Stimulated activated effector memory CD8-positive, alpha-beta T cell treated with anti-CD3 and anti-CD28 coated beads, Interleukin-12 subunit alpha, Interleukin-12 subunit beta, amount 100 ng/mL, for 72 hours (primary cell): Measurements from ENCODE around the gene BCL7A.
A peak's percentile ranks its signal among the peaks of the same experiment; 100 is the strongest.
"Not testable (repeated sequence)": the region's sequence is repeated elsewhere in the genome, so short reads cannot be mapped to it uniquely, and the experiment has no call there.

Experiments
- ATAC-seq: fragments of 150-1000 bp; cut with Tn5 transposase; 2 replicates; pipeline ENCODE4 v1.10.0; 2021
- DNase-seq, 2 donors: peaks; one replicate each; pipeline ENCODE4 v3.0.0; 2021 to 2022; ENCODE audit warnings: low spot score in 2 of 2
- H3K27ac Mint-ChIP-seq: one replicate; pipeline ENCODE4 v1.8.0; 2022; ENCODE audit warnings: mild to moderate bottlenecking, mixed read lengths
- H3K36me3 Mint-ChIP-seq: one replicate; pipeline ENCODE4 v1.8.0; 2022; ENCODE audit warnings: mild to moderate bottlenecking, mixed read lengths
- H3K4me1 Mint-ChIP-seq: one replicate; pipeline ENCODE4 v1.8.0; 2022; ENCODE audit warnings: mixed read lengths
- H3K4me3 Mint-ChIP-seq: one replicate; pipeline ENCODE4 v1.8.0; 2022; ENCODE audit warnings: mild to moderate bottlenecking, mixed read lengths
- H3K9me3 Mint-ChIP-seq: one replicate; pipeline ENCODE4 v1.8.0; 2022; ENCODE audit warnings: mixed read lengths

Gene BCL7A

DNA sequence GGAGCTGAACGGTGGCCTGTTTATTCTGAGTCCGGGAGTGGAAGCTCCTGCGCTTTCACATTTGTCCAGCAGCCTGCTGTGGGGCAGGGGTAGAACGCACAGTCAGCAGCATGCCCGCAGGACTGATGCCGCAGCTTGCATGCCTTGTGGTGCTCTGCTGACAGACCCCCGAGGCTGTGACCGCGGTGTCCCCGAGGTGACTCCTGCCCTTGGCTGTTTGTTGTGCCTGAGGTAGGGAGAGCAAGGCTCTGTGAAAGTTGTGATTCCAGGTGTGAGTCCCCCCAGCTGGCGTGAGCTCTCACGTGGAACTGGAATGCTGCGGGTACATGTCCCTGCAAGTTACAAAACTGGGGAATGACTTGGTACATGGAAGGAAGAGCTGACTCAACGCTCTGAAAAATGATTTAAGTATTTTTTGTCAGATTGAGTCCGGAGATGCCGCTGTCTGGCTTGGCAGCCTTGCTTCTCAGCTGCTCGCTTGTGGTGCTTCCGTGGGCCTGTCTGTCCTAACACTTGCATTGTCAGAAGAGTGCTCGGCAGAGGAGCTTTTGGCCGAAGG lies 75.0 kb downstream of the BCL7A start:
- H3K36me3 Mint-ChIP-seq, result peaks cover 4% of the 10 kb centered on the region
- no peak for ATAC-seq
- no peak for DNase-seq
- H3K4me1 Mint-ChIP-seq, result peaks cover 40% of the 10 kb centered on the region
- no peak overlapping the region for H3K4me3 Mint-ChIP-seq
- H3K27ac Mint-ChIP-seq, result no peak overlapping the region
- H3K9me3 Mint-ChIP-seq, result no peaks in the 10 kb centered on the region

DNA sequence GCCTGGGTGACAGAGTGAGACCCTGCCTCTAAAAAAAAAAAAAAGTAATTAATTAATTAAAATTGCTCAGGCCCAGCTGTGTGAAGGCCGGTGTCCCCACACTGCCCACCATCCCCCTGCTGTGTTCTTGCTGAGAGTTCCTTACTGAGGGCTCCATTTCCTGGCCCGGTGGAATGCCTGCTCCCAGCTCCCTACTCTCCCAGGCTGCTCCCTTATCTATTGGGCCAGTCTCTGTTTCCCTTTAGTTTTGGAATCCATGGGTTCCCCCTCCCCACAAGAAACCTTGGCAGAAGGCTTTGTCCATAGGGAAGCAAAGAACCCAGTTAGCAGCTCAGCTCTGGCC lies 75.9 kb downstream of the BCL7A start:
- H3K4me3 Mint-ChIP-seq, result no peak overlapping the region
- H3K27ac Mint-ChIP-seq, result peak overlapping the region; percentile 81
- no peak for ATAC-seq
- DNase-seq, result no peak
- H3K36me3 Mint-ChIP-seq, result peaks cover 4% of the 10 kb centered on the region
- H3K4me1 Mint-ChIP-seq, result peaks cover 44% of the 10 kb centered on the region
- no peaks in the 10 kb centered on the region for H3K9me3 Mint-ChIP-seq

DNA sequence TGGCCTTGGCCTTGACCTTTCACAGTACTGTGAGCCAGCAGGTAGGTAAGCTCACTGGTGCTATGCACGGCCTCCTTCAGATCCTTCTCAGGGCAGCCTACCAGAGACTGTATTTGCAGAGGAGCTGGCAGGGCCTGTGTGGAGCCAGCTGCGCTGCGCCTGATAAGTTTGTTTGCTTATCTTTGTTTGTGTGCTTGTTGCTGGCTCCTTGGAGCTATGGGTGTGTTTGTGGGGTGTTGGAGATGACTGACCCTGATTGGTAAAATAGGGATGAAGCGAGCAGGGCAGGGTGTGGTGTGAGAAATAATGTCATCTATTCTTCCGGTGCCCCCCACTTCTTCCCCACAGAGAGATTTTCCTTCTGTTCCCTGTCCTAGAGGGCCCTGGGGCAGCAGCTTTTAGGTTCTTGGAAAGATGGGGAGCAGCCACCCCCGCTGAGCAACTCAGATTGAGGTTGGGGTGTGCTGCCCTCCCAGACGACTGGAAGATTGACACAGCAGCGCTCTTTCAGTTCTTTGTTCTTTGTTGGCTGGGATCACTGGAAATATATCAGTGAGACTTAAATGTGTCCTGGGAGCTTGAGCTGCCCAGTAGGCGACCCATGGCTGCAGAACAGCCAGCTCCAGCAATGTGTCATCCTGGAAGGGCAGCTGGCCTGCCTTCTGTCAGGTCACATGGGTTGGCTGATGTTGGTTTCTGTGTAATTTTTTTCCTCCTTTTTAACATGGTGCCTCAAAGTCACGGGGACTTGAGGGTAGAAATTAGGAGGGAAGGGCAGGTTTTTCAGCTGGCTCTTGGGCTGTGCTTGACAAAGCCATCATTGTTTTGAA lies 76.5 kb downstream of the BCL7A start:
- peaks cover 46% of the 10 kb centered on the region for H3K4me1 Mint-ChIP-seq
- DNase-seq (no peak), ATAC-seq (no peak)
- peak overlapping the region; percentile 81 for H3K27ac Mint-ChIP-seq
- no peaks in the 10 kb centered on the region for H3K9me3 Mint-ChIP-seq
- no peak overlapping the region for H3K4me3 Mint-ChIP-seq
- H3K36me3 Mint-ChIP-seq, result peaks cover 4% of the 10 kb centered on the region

DNA sequence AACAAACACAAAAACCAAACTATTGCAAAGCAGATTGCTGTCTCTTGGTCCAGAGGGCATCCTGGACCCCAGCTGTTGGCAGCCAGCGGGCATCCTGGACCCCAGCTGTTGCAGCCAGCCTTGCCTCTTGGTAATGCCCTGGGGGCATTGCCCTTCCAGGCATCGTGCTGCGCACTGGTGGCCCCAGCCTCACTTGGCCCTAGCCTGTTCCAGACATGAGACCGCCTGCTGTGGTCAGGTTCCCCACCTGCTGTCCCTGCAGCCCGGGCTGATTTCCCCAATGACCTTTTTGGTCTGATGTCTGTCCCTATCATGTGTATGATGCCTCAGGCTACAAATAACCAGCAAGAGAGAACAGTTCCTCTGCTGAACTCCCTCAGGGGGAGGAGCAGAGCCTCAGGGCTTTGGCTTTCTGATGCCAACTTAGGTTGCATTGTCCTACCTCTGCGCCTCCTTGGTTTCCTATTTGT lies 77.6 kb downstream of the BCL7A start:
- H3K4me1 Mint-ChIP-seq, result peaks cover 50% of the 10 kb centered on the region
- peak; percentile 33 for ATAC-seq

DNA sequence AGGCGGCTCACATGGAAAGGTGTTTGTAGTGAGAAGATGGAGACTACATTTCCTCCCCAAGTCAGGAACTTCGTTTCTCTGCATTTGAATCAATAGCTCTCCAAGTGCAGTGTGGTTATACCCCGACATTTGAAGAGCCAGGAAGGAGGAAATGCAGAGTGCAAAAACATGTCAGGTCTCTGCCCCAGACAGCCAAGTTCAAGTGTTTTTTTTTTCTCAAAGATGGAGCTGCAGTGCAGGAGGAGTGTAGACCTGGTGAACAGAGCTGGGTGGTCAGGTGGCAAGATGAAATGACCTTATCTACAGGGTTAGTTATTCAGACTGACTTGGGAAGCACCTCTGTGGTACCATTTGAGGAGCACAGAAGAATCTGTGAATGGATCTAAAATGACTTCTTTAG lies 78.2 kb downstream of the BCL7A start:
- ATAC-seq, result peak; percentile 12
- H3K4me3 Mint-ChIP-seq, result peak overlapping the region; percentile 40
- peak overlapping the region; percentile 80 for H3K27ac Mint-ChIP-seq
- H3K9me3 Mint-ChIP-seq, result no peaks in the 10 kb centered on the region
- peaks cover 55% of the 10 kb centered on the region for H3K4me1 Mint-ChIP-seq
- H3K36me3 Mint-ChIP-seq, result peaks cover 4% of the 10 kb centered on the region
- DNase-seq, result no peak

More for the DNA sequence above, 77.6 kb downstream of the BCL7A start:
- peak overlapping the region; percentile 40 for H3K4me3 Mint-ChIP-seq
- H3K27ac Mint-ChIP-seq, result peak overlapping the region; percentile 81
- H3K9me3 Mint-ChIP-seq, result no peaks in the 10 kb centered on the region
- H3K36me3 Mint-ChIP-seq, result peaks cover 4% of the 10 kb centered on the region
- no peak for DNase-seq

DNA sequence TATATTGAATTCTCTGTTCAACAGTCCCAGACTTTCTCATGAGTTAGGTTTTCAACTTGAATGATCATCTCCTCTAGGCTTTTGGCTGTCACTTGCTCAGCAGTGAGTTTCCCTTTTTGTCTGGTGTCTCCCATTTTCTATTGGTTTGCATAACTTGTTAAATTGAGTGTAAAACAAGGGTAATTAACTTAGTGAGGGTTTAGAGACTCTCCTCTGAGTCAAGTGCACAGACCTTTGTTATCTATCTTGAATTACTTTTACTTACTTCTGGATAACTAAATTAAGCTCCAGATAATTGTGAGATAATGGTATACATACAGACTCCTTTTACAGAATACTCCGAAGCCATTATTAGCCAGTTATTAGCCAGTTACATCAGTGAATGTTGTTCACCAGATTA lies 78.9 kb downstream of the BCL7A start:
- peak overlapping the region; percentile 80 for H3K27ac Mint-ChIP-seq
- no peaks in the 10 kb centered on the region for H3K9me3 Mint-ChIP-seq
- peaks cover 4% of the 10 kb centered on the region for H3K36me3 Mint-ChIP-seq
- peaks cover 60% of the 10 kb centered on the region for H3K4me1 Mint-ChIP-seq
- no peak overlapping the region for H3K4me3 Mint-ChIP-seq
- DNase-seq (no peak), ATAC-seq (no peak)

DNA sequence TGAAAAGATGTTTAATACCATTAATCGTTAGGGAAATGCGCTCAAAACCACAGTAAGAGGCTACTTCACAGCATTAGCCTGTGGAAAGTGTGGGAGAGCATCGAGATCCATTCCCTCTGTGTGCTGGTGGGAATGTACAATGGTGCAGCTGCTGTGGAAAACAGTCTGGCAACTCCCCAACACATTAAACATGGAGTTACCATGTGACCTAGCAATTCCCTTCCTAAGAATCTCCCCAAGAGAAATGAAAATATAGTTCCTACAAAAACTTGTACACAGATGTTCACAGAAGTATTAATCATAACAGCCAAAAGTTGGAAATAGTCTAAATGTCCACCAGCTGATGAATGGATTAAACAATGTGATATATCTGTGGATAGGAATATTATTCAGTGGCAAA lies 80.6 kb downstream of the BCL7A start:
- Mint-ChIP-seq H3K27ac (no peak overlapping the region), H3K36me3 (no peaks in the 10 kb centered on the region), H3K4me1 (peaks cover 71% of the 10 kb centered on the region), H3K4me3 (no peak overlapping the region), H3K9me3 (no peaks in the 10 kb centered on the region)
- DNase-seq (no peak), ATAC-seq (no peak)

DNA sequence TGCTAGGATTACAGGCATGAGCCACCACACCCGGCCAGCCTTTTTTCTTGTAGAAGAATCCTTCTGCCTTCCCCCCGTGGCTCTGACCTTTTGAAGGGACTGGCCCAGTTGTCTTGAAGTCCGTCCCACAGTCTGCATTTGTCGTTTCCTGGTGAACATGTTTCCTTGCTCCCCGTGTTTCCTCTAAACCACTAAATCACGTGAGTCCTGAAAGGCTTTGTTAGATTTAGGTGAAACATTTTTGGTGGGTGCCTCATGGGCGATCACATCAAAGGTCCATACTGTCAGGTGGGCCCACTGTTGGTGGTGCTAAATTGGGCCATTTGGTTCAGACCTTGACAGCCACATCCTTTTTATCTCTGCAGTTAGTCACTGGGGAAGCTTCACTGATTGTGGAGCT lies 83.2 kb downstream of the BCL7A start:
- H3K9me3 Mint-ChIP-seq, result no peaks in the 10 kb centered on the region
- H3K4me1 Mint-ChIP-seq, result peaks cover 69% of the 10 kb centered on the region
- H3K4me3 Mint-ChIP-seq, result peak overlapping the region; percentile 25
- ATAC-seq (peak; percentile 27), DNase-seq (no peak)
- H3K27ac Mint-ChIP-seq, result peak overlapping the region; percentile 46
- H3K36me3 Mint-ChIP-seq, result no peaks in the 10 kb centered on the region

DNA sequence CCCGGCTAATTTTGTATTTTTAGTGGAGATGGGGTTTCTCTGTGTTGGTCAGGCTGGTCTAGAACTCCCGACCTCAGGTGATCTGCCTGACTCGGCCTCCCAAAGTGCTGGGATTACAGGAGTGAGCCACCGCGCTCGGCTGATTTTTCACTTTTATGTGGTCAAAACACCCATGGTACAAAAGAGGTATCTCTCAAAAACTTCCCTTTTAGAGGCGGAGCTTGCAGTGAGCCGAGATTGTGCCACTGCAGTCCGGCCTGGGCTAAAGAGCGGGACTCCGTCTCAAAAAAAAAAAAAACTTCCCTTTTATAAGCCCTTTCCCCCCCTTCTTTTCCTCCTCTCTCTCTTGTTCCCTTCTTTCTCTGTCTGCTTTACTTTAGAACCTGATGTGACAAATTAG lies 83.8 kb downstream of the BCL7A start:
- not testable (repeated sequence) for H3K4me3 Mint-ChIP-seq, DNase-seq, H3K27ac Mint-ChIP-seq, H3K36me3 Mint-ChIP-seq, H3K9me3 Mint-ChIP-seq, ATAC-seq
- H3K4me1 Mint-ChIP-seq, result peaks cover 62% of the 10 kb centered on the region

DNA sequence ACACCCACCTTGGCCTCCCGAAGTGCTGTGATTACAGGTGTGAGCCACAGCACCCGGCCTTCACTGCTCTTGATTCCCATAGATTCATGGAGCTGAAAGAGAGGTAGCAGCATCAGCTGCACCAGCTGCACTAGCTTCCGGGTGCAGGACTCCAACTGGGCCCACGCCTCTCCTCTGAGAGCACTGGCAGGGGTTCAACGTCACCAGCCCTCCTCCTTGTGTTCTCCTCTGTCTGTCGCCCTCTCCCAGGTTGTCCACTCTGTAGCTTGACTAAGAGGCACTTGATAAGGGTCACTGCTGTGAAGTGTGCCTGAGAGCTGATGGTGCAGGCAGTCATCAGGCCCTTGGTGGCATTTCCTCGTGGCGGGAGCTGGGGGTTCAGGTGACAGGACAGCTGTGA lies 85.2 kb downstream of the BCL7A start:
- no peaks in the 10 kb centered on the region for H3K9me3 Mint-ChIP-seq
- ATAC-seq, result no peak
- peaks cover 59% of the 10 kb centered on the region for H3K4me1 Mint-ChIP-seq
- H3K4me3 Mint-ChIP-seq, result no peak overlapping the region
- no peaks in the 10 kb centered on the region for H3K36me3 Mint-ChIP-seq
- peak overlapping the region; percentile 27 for H3K27ac Mint-ChIP-seq
- no peak for DNase-seq

DNA sequence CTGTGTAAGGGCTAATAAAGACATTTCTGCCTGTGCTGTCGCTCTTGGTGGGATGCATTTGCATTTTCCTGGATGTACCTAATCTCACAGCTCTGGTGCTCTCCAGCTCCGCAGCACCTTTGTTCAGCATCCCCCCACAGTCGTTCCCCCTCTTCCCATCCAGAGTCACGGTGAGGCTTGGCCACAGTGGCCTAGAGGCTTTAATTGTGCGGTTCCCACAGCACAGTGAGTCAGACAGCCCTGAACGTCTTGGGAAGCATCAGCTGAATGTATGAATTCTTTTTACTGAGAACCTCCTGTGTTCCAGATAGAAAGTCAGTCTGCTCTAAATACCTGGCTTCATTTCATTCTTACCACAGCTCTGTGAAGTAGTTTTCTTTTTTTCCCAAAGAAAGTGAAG lies 85.6 kb downstream of the BCL7A start:
- Mint-ChIP-seq H3K27ac (peak overlapping the region; percentile 27), H3K9me3 (no peaks in the 10 kb centered on the region), H3K4me1 (peaks cover 58% of the 10 kb centered on the region), H3K4me3 (peak overlapping the region; percentile 56), H3K36me3 (no peaks in the 10 kb centered on the region)
- ATAC-seq (no peak), DNase-seq (no peak)

DNA sequence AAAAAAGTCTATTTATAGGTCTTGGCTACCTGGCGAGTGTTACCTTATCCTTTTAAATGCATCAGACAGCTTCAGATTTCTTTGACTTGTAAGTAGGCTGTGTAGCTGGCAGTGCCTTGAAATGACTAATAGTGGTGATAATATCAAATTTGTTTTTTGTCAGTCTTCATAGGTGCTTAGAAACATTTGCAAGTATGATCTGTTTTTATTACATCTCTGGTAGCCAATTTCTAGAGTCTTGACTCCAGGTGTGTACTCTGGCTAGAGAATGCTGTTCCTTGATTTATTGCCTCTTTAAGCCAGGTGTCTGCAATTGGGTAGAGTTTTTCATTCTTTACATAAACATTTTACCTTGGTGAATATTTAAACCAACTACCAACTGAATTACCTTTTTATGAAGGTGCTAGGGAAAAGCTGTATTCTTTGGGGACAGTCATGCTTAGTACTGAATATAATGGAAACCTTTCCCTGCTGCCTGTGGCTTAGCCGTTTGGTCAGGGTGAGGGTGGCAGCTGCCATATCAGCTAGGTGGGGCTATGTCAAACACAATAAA lies 89.5 kb downstream of the BCL7A start:
- ATAC-seq, result no peak
- no peaks in the 10 kb centered on the region for H3K36me3 Mint-ChIP-seq

More for the DNA sequence above, 89.5 kb downstream of the BCL7A start:
- Mint-ChIP-seq H3K4me3 (no peak overlapping the region), H3K4me1 (peaks cover 33% of the 10 kb centered on the region), H3K9me3 (no peaks in the 10 kb centered on the region), H3K27ac (no peak overlapping the region)
- no peak for DNase-seq
